Measurements from ENCODE around the gene OR56A1.

GRCh38 chr11:6022956-6023355 is 7.6 kb downstream of the OR56A1 start:
- TF ChIP-seq CTCF (IDR thresholded peaks at IDR 0.05): peak; percentile 71
- TF ChIP-seq POLR2AphosphoS5 (IDR thresholded peaks at IDR 0.05; ENCODE audit: low read depth, low read length): no peak
- TF ChIP-seq TCF7L2 (IDR thresholded peaks at IDR 0.05; ENCODE audit: low read depth, low read length): no peak
- no peak for TF ChIP-seq SIN3A (IDR thresholded peaks at IDR 0.05; ENCODE audit: borderline replicate concordance, insufficient read depth, low read depth, low read length)
